Activated CD8-positive, alpha-beta memory T cell treated with anti-CD3 and anti-CD28 coated beads, Interleukin-2, amount 50 U/mL, for 48 hours (primary cell): ENCODE measurements around the gene IRF6.
"Not testable (repeated sequence)": the region's sequence is repeated elsewhere in the genome, so short reads cannot be mapped to it uniquely, and the experiment has no call there.

ENCODE experiments used
- DNase-seq: peaks from one replicate; pipeline ENCODE4 v3.0.0-alpha.2; 2020

The IRF6 gene

GRCh38 chr1:209822706-209823105 is 16.8 kb upstream of the IRF6 start:
- no peak for DNase-seq

- no peak for DNase-seq
These were observed 15.0 kb upstream of the IRF6 start for GRCh38 chr1:209820986-209821385.

GRCh38 chr1:209819058-209819457 is 13.1 kb upstream of the IRF6 start:
- DNase-seq, result no peak

GRCh38 chr1:209817691-209818090 is 11.7 kb upstream of the IRF6 start:
- DNase-seq, result no peak

GRCh38 chr1:209816923-209817322 is 11.0 kb upstream of the IRF6 start:
- DNase-seq, result no peak

- DNase-seq, result peak; percentile 36
These were observed 10.0 kb upstream of the IRF6 start for GRCh38 chr1:209815931-209816341.

GRCh38 chr1:209815490-209815889 is 9.5 kb upstream of the IRF6 start:
- no peak for DNase-seq

GRCh38 chr1:209813902-209814301 is 8.0 kb upstream of the IRF6 start:
- DNase-seq, result no peak

GRCh38 chr1:209810783-209811182 is 4.8 kb upstream of the IRF6 start:
- DNase-seq, result peak; percentile 15

- peak; percentile 8 for DNase-seq
These were observed 3.7 kb upstream of the IRF6 start for GRCh38 chr1:209809611-209810010.

- DNase-seq, result peak; percentile 42
These were observed 2.2 kb upstream of the IRF6 start for GRCh38 chr1:209808059-209808581.

GRCh38 chr1:209807509-209807908 is 1.6 kb upstream of the IRF6 start:
- DNase-seq, result peak; percentile 6

GRCh38 chr1:209805341-209805781 is 581 bp downstream of the IRF6 start:
- DNase-seq, result peak; percentile 44

- DNase-seq, result no peak
These were observed 2.4 kb downstream of the IRF6 start for GRCh38 chr1:209803568-209803967.

- DNase-seq, result no peak
These were observed 3.2 kb downstream of the IRF6 start for GRCh38 chr1:209802780-209803152.

GRCh38 chr1:209802117-209802779 is 3.7 kb downstream of the IRF6 start:
- DNase-seq, result no peak

GRCh38 chr1:209800984-209801834 is 4.7 kb downstream of the IRF6 start:
- DNase-seq, result no peak

GRCh38 chr1:209797978-209798639 is 7.8 kb downstream of the IRF6 start:
- DNase-seq, result no peak

GRCh38 chr1:209793711-209794110 is 12.2 kb downstream of the IRF6 start:
- not testable (repeated sequence) for DNase-seq

- DNase-seq, result no peak
These were observed 14.0 kb downstream of the IRF6 start for GRCh38 chr1:209791920-209792319.

- DNase-seq, result no peak
These were observed 15.4 kb downstream of the IRF6 start for GRCh38 chr1:209790286-209791193.

- no peak for DNase-seq
These were observed 16.7 kb downstream of the IRF6 start for GRCh38 chr1:209789245-209789644.
